Endothelial cell (in vitro differentiated cells): Measurements from ENCODE around the gene ICAM3. TPM values are rescaled to one million over a fixed set of nuclear protein-coding genes. Genes with fewer than 3 reads are reported as not detected.
A peak's percentile ranks its signal among the peaks of the same experiment; 100 is the strongest.

Source experiments
- DNase-seq: peaks from one replicate; pipeline ENCODE4 v3.0.0; 2021; ENCODE audit warnings: low spot score
- H3K27ac Mint-ChIP-seq: one replicate; pipeline ENCODE4 v1.8.0; 2021; ENCODE audit warnings: mixed read lengths, inconsistent platforms; ENCODE audit not compliant: unreplicated experiment
- H3K27me3 Mint-ChIP-seq: one replicate; pipeline ENCODE4 v1.8.0; 2021; ENCODE audit warnings: mild to moderate bottlenecking, moderate library complexity, mixed read lengths, inconsistent platforms; ENCODE audit not compliant: unreplicated experiment
- H3K36me3 Mint-ChIP-seq: one replicate; pipeline ENCODE4 v1.8.0; 2021; ENCODE audit warnings: mild to moderate bottlenecking, low read depth, mixed read lengths, inconsistent platforms; ENCODE audit not compliant: unreplicated experiment
- H3K4me1 Mint-ChIP-seq: one replicate; pipeline ENCODE4 v1.8.0; 2021; ENCODE audit warnings: mild to moderate bottlenecking, mixed read lengths, inconsistent platforms; ENCODE audit not compliant: unreplicated experiment
- H3K4me3 Mint-ChIP-seq: one replicate; pipeline ENCODE4 v1.8.0; 2021; ENCODE audit warnings: mild to moderate bottlenecking, mixed read lengths, inconsistent platforms; ENCODE audit not compliant: unreplicated experiment
- H3K9me3 Mint-ChIP-seq: one replicate; pipeline ENCODE4 v1.8.0; 2021; ENCODE audit warnings: mixed read lengths, inconsistent platforms; ENCODE audit not compliant: unreplicated experiment
- total RNA-seq: library from RNA; stranded (reverse); fragmentation: NEBNext Ultra II Directional; extraction: Animal tissue kit (Norgen Biotek cat#: 25700); gene quantifications from one replicate; pipeline ENCODE4 v1.2.1, GENCODE V29; 2021; ENCODE audit not compliant: unreplicated experiment
- TF ChIP-seq, protein P1 (sequence below): fragments of 200-600 bp; sonication (generic); IDR thresholded peaks from one replicate; pipeline ENCODE4 v1.5.0; 2021; ENCODE audit warnings: antibody characterized with exemption; ENCODE audit not compliant: unreplicated experiment

Gene ICAM3
- total RNA-seq, 1 donor from 2014 or later, result 24.9 TPM

DNA sequence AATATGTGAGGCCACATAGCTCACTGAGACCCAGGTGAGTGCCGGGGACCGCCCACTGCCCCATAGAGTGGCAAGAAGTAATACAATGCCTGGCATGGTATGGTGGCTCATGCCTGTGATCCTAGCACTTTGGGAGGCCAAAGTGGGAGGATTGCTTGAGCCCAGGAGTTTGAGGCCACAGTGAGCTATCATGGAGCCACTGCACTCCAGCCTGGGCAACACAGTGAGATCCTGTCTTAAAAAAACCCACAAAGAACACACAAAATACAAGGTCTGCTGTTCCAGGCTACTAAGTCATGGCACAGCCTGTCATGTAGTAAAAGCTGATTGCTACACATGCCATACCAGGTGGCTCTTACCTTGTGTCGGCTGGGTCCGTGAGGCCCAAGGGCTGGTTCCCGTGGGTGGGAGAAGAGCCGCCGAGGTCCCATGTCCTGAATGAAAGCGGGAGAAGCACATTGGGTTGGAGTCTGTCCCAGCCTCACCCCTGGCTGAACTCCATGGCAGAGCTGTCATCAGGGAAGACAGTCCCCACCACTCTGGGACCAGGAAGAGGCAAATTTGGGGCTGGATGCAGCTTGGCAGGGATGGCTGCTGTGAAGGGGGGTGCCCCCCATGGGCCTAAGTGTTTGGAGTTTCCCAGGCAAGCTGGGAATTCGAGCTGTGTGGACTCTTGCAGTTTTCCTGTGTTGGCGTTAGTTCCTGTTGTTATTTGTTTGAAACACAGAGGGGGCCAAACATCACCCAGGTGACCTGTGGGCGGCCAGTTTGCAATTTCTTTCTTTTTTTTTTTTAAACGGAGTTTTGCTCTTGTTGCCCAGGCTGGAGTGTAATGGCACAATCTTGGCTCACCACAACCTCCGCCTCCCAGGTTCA lies 20.4 kb downstream of the ICAM3 start:
- Mint-ChIP-seq H3K27me3 (peaks cover 12% of the 10 kb centered on the region), H3K4me3 (no peak overlapping the region), H3K36me3 (peaks cover 24% of the 10 kb centered on the region), H3K27ac (no peak overlapping the region), H3K4me1 (peaks cover 6% of the 10 kb centered on the region), H3K9me3 (no peaks in the 10 kb centered on the region)
- no peak for DNase-seq
- TF ChIP-seq, protein P1, sequence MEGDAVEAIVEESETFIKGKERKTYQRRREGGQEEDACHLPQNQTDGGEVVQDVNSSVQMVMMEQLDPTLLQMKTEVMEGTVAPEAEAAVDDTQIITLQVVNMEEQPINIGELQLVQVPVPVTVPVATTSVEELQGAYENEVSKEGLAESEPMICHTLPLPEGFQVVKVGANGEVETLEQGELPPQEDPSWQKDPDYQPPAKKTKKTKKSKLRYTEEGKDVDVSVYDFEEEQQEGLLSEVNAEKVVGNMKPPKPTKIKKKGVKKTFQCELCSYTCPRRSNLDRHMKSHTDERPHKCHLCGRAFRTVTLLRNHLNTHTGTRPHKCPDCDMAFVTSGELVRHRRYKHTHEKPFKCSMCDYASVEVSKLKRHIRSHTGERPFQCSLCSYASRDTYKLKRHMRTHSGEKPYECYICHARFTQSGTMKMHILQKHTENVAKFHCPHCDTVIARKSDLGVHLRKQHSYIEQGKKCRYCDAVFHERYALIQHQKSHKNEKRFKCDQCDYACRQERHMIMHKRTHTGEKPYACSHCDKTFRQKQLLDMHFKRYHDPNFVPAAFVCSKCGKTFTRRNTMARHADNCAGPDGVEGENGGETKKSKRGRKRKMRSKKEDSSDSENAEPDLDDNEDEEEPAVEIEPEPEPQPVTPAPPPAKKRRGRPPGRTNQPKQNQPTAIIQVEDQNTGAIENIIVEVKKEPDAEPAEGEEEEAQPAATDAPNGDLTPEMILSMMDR, result no peak

DNA sequence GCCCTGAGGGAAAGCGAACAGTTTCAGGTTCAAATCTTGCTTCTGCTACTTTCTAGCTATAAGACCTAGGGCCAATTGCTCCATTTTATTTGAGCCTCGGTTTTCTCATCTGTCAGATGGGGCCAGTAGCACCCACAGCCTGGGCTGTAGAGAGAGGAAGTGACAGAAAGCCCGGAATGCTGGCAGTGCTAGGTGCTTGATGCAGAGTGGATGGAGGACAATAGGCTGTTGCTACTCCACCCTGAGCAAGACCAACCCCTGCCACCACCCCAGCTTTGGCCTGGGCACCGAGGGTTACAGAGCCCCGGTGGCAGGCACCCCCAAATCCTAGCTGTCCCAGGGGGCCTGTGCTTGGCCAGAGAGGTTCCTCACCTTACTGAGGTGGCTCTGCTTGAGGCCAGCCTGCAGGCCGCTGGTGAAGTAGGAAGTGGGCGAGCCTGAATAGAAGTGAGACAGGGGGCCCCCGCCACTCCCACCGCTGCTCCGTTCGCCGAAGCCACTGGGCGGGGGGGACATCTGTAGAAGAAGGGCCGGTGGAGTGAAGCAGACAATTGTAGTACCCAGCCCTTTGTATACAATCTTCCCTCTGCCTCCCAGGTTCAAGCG lies 21.5 kb downstream of the ICAM3 start:
- Mint-ChIP-seq H3K27ac (no peak overlapping the region), H3K36me3 (peaks cover 21% of the 10 kb centered on the region), H3K4me3 (no peak overlapping the region), H3K27me3 (peaks cover 13% of the 10 kb centered on the region), H3K9me3 (no peaks in the 10 kb centered on the region), H3K4me1 (peaks cover 6% of the 10 kb centered on the region)
- no peak for DNase-seq
- TF ChIP-seq, protein P1, result no peak

DNA sequence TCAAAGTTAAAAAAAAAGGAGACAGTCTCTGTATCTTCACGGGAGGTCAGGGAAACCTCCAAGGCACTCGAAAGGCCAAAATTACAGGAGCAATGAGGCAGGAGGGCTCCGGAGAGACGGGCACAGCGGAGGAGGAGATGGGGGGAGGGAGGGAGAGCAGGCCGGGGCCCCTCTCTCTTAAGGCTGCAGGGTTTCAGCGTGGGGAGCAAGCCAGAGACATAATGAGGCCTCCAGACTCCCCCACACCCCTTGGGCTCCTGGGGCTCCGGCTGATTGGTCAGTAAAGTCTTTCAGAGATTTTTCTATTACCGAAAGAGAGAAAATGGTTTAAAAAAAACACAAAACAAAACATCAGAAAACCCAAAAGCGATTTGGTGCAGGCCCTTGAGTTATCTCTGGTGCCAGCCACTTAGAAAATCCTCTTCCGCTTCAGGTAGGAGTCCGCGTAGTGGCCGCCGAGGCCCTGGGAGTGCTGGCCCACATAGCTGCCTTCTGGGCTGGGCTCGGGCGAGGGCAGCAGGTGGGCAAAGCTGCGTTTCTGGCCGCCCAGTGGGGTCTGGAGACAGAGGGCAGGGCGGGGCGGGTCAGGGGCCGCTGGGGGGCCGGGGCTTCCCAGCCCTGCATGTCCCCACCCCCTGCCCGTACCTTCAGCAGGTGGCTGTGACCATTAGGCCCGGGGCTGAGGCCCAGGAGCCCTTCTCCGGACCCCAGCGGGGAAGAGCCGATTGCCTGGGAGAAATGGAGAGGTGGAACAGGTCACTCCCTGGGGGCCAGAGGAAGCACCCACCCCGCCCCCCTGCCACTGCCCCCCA lies 22.2 kb downstream of the ICAM3 start:
- TF ChIP-seq, protein P1, result no peak
- no peak for DNase-seq
- no peak overlapping the region for H3K27ac Mint-ChIP-seq
- H3K4me3 Mint-ChIP-seq, result no peak overlapping the region
- peaks cover 13% of the 10 kb centered on the region for H3K27me3 Mint-ChIP-seq
- no peaks in the 10 kb centered on the region for H3K9me3 Mint-ChIP-seq
- peaks cover 6% of the 10 kb centered on the region for H3K4me1 Mint-ChIP-seq
- H3K36me3 Mint-ChIP-seq, result peaks cover 20% of the 10 kb centered on the region

DNA sequence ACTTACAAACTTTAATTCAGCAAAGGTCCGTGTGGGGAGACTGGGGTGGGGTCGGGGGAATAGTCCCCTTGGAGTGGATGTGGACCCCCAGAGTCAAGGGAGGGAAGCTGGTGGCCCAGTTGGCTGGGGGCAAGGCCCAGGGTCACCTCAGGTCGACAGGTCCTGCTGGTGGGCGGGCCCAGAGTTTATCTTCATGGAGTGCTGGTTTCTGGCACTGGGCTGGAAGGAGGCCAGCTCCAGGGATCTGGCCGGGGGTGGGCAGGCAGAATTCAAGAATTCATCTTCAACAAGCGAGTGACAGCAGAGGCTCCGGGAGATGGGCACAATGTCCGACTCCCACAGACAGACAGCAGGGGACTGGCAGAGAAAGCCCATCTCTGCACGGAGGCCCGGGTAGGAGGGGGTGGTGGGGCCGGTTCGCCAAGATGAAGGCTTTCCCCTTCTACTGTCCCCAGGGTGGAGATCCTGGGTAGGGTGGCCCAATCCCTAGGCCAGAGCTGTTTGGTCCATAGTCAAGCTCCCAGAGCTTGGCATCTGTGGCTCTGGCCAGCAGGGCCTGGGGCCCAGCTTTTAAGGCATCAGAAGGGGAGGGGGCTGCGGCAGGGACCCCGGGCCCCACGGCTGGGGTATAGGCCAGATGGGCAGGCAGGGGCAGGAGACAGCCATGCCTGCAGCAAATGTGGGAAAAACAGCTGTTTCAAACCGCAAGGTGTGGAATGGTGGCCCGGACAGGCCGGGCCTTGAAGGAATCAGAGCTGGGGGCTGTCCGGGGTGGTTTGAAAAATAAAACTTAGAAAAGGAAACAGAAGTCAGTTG lies 23.0 kb downstream of the ICAM3 start:
- H3K27me3 Mint-ChIP-seq, result peaks cover 8% of the 10 kb centered on the region
- no peaks in the 10 kb centered on the region for H3K9me3 Mint-ChIP-seq
- no peak for DNase-seq
- H3K36me3 Mint-ChIP-seq, result peaks cover 14% of the 10 kb centered on the region
- no peak overlapping the region for H3K27ac Mint-ChIP-seq
- peak overlapping the region; percentile 94 for H3K4me3 Mint-ChIP-seq
- peaks cover 6% of the 10 kb centered on the region for H3K4me1 Mint-ChIP-seq
- TF ChIP-seq, protein P1, result no peak
